Left kidney (tissue), 2 donors: ENCODE data around the gene URB1. TPM values are rescaled to one million over a fixed set of nuclear protein-coding genes. Genes with fewer than 3 reads are reported as not detected.
"Not testable (repeated sequence)": the region's sequence is repeated elsewhere in the genome, so short reads cannot be mapped to it uniquely, and the experiment has no call there.

Source experiments
- DNase-seq: peaks from one replicate; pipeline ENCODE4 v3.0.0-alpha.2; 2013
- polyA plus RNA-seq: library from polyadenylated mRNA; unstranded; fragments of 120-200 nt; gene quantifications from one replicate; pipeline ENCODE4 v1.2.1, GENCODE V29; 2013; ENCODE audit not compliant: insufficient read length

The URB1 gene
- polyA plus RNA-seq, 1 donor, result 14.9 TPM

- no peak for DNase-seq
These were observed 75.1 kb downstream of the URB1 start for GRCh38 chr21:32317726-32318125.

- no peak for DNase-seq
These were observed 76.2 kb downstream of the URB1 start for GRCh38 chr21:32316361-32317215.

DNA sequence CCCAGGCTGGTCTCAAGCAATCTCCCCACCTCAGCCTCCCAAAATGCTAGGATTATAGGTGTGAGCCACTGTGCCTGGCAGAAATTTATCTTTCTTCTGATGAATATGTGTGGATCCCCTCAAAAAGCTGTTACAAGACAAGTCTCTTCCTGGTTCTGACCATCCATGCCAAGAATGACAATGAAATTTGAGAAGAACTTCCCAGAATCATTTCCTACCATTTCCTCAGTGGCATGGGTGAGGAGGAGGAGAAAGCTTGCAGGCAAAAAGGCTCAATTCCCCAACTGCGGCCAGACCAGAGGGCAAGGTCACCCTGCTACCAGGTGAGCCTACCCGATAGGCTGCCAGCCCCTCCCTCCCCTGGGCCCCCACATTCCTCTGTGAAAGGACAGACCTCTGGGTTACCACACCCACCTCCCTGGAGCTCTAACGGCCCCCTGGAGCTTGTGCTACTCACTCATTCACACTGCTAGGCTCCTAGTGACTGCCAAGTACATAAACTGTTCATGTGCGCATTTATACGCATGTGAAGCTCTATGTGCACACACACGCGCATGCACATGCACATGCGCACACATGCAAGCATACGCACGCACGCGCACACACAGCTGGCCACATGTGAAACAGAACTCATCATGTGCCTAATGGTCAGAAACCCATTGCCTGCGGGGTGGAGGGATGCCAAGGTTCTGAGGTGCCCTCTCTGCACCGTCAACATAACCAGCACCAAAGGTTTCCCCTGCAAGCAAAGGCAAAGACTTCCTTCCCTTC is 77.1 kb downstream of the URB1 start:
- DNase-seq, result no peak

- DNase-seq, result no peak
These were observed 78.0 kb downstream of the URB1 start for GRCh38 chr21:32314806-32315205.

GRCh38 chr21:32312976-32313375 is 79.8 kb downstream of the URB1 start:
- no peak for DNase-seq

GRCh38 chr21:32312326-32312725 is 80.5 kb downstream of the URB1 start:
- DNase-seq, result no peak

- DNase-seq, result no peak
These were observed 81.2 kb downstream of the URB1 start for GRCh38 chr21:32311621-32312020.

- not testable (repeated sequence) for DNase-seq
These were observed 81.8 kb downstream of the URB1 start for GRCh38 chr21:32310976-32311375.

DNA sequence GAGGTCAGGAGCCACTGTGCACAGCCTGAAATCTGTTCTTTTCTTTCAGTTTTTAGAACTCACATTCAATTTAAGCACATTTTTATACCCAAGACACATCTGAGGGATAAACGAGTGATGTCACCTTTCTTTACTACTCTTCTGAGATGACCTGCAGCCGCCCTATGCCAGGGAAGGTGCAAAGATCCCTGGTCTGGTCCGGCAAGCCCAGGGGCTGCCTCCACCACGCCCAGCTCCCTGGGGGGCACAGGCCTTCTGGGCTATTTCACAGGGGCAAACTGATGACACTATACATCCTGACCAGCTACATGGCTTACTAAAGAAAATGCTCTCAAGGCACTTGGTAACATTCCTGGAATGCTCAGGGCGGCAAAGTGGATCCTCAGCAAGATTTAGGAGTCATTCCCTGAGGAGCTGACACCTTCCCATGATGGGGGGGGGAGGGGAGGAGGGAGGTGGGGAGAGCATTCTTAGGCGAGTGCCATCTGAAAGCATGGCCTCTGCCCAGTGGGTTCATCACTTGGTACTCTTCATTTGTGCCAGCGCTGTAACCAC is 82.8 kb downstream of the URB1 start:
- DNase-seq, result no peak

GRCh38 chr21:32308696-32309095 is 84.1 kb downstream of the URB1 start:
- DNase-seq, result no peak

GRCh38 chr21:32307706-32308105 is 85.1 kb downstream of the URB1 start:
- no peak for DNase-seq

GRCh38 chr21:32306021-32306780 is 86.6 kb downstream of the URB1 start:
- peak; percentile 7 for DNase-seq

DNA sequence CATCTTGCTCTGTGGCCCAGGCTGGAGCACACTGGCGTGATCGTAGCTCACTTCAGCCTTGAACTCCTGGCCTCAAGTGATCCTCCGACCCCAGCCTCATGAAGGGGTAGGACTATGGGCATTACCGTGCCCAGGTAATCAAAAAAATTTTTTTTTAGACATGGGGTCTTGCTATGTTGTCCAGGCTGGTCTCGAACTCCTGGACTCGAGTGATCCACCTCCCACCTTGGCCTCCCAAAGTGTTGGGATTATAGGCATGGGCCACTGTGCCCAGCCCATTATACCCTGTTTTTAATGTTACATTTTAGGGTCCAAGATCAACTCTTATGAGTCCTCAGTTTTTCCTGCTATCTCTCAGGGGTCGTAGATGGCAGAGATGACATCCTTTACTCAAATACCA is 87.8 kb downstream of the URB1 start:
- DNase-seq, result no peak

DNA sequence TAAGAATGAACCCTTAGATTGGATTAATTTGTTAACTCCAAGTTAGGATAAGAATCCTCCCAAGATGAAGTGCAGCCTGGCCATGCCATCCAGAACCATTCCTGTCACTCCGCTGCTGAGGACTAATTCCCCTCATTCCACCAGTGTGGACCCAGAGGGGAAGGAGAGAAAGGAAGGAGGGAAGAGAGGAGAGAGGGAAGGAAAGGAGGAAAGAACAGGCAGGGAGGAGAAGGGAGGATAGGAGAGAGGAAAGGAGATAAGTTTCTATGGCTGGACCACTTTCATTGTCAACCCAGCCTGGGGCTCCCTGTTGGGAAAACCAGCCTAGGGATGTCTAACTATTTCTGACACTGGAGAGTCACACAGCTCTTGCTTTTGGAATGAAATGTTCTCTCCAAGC is 89.4 kb downstream of the URB1 start:
- DNase-seq, result no peak

DNA sequence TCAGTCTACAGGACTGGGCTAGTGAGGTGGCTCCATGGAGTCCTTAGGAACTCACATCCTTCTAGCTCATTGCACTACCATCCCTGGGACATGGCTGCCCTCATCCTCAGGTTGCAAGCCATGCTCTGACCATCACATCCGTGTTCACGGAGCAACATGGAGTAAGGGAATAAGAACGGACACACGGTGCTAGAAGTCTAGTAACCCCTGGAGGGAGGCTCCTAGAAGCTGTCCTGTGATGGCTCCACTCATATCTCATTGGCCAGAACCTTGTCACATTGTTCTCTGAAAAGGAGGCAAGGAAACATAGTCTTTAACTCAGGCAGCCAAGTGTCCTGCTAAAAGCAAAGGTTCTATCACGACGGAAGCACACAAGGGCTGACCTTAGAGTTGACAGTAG is 90.3 kb downstream of the URB1 start:
- DNase-seq, result no peak

- no peak for DNase-seq
These were observed 91.2 kb downstream of the URB1 start for GRCh38 chr21:32301596-32301995.

GRCh38 chr21:32300117-32300681 is 92.6 kb downstream of the URB1 start:
- no peak for DNase-seq

DNA sequence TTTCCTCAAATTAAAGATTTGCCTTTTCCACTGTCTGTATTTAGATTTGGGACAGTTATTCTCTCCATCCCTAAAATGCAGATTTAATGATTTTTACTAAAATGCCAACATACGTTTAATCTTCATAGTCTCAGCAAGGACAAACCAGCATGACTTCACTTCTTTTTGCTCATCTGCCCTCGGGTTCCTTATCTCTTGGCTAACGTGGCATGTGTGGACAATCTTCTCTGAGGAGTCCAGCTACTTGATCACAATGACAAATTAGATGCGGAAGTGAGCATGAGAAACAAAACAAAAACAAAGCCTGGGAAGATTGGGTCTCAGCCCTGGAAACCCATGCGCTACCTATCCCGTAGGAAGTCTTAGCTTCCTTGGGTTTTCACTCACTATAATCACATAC is 93.1 kb downstream of the URB1 start:
- DNase-seq, result no peak

GRCh38 chr21:32298658-32299081 is 94.1 kb downstream of the URB1 start, which contains the start of gene MRAP:
MRAP (plus strand) TSS chr21:32298855; CDS start chr21:32298972, 117 bp downstream.
- no peak for DNase-seq

DNA sequence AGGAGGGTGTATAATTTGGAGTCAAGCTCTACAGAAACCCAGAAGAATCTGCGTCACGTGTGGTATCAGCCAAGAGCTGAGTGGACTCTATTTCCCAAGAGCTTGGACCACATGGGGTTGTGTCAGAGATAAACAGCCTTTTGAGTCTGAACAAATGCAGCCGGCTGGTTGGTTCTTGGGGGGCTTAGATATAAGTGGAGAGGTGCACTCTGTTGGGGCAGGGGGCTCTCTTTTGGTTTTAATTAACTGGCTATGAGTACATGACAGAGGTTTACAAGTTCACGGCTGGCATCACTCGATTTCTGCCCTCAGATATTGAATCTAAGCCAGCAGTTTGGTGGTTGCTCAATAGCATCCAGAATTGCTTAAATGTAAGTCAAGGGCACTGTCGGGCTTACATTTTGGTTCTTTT is 94.7 kb downstream of the URB1 start:
- no peak for DNase-seq

- DNase-seq, result no peak
These were observed 95.4 kb downstream of the URB1 start for GRCh38 chr21:32297449-32297848.

- DNase-seq, result no peak
These were observed 107.3 kb downstream of the URB1 start for GRCh38 chr21:32285476-32285875.
